Panc1 (cell line): ENCODE measurements around the gene ZNF324B. TPM values are rescaled to one million over a fixed set of nuclear protein-coding genes. Genes with fewer than 3 reads are reported as not detected.

ENCODE experiments used
- ATAC-seq: fragments of 200-7000 bp; cut with Tn5 transposase; 2 replicates; pipeline ENCODE4 v1.9.1; 2020; ENCODE audit warnings: mild to moderate bottlenecking, moderate library complexity
- BruUV-seq: library from RNA; stranded (reverse); fragments of 400-500 nt; replicated peaks from 2 replicates; lab custom pipeline; 2021; lab: Mats Ljungman, UMichigan
- CTCF ChIA-PET: fragments of 300-600 bp; sonication (Branson Sonifier 250); formaldehyde crosslinking; loops from one replicate; lab custom pipeline; 2022; ENCODE audit warnings: antibody characterized with exemption; lab: Charles Lee
- POLR2A ChIA-PET: fragments of 300-600 bp; sonication (Branson Sonifier 250); formaldehyde crosslinking; loops from one replicate; lab custom pipeline; 2022; ENCODE audit warnings: antibody characterized with exemption; lab: Charles Lee
- DNase-seq: peaks from one replicate; pipeline ENCODE4 v3.0.0-alpha.2; 2010; ENCODE audit warnings: low read depth, low spot score
- H3K27ac ChIP-seq: 2 replicates; pipeline ENCODE4 v1.5.1; 2011; ENCODE audit warnings: mild to moderate bottlenecking, low read length, inconsistent platforms
- H3K27me3 ChIP-seq: fragments of 200-500 bp; sonication (Bioruptor generic); 2 replicates; pipeline ENCODE4 v1.6.0; 2014; ENCODE audit warnings: low read length, inconsistent platforms; ENCODE audit not compliant: control insufficient read depth, insufficient read depth
- H3K36me3 ChIP-seq: fragments of 200-500 bp; sonication (Bioruptor generic); 2 replicates; pipeline ENCODE4 v1.5.1; 2014; ENCODE audit warnings: inconsistent platforms, mild to moderate bottlenecking, low read length, moderate library complexity; ENCODE audit not compliant: control insufficient read depth, insufficient read depth
- H3K4me1 ChIP-seq: 2 replicates; pipeline ENCODE4 v1.5.1; 2011; ENCODE audit warnings: inconsistent platforms, mild to moderate bottlenecking, low read length, moderate library complexity; ENCODE audit not compliant: control insufficient read depth, insufficient read depth
- H3K4me3 ChIP-seq, 2 experiments: 2 replicates each; pipeline ENCODE4 v1.5.1; 2011 to 2012; ENCODE audit warnings: low read depth in 2 of 2, low read length in 2 of 2, mild to moderate bottlenecking in 2 of 2, inconsistent platforms in 1 of 2, moderate library complexity in 1 of 2
- H3K9me3 ChIP-seq: fragments of 200-500 bp; sonication (Bioruptor generic); 2 replicates; pipeline ENCODE4 v1.5.1; 2014; ENCODE audit warnings: low read depth, mild to moderate bottlenecking, inconsistent platforms, low read length, moderate library complexity; ENCODE audit not compliant: control insufficient read depth, insufficient read depth
- POLR2AphosphoS5 ChIP-seq: IDR thresholded peaks from 2 replicates; pipeline ENCODE4 v1.6.1; 2012; ENCODE audit warnings: mild to moderate bottlenecking, low read depth, low read length, moderate library complexity
- SIN3A ChIP-seq: IDR thresholded peaks from 2 replicates; pipeline ENCODE4 v1.6.1; 2012; ENCODE audit warnings: low read depth, mild to moderate bottlenecking, low read length, moderate library complexity, borderline replicate concordance; ENCODE audit not compliant: insufficient read depth
- TCF7L2 ChIP-seq: IDR thresholded peaks from 2 replicates; pipeline ENCODE4 v1.6.1; 2011; ENCODE audit warnings: mild to moderate bottlenecking, low read depth, low read length, inconsistent platforms
- in situ Hi-C: cut with HindIII; loops from 2 replicates; pipeline ENCODE4 v1.10.0; 2016; ENCODE audit warnings: low sequenced_read_pairs, low pct_unique_long_range_greater_than_20kb
- intact Hi-C: fragments of 100-400 bp; cut with micrococcal nuclease; formaldehyde crosslinking; loops from one replicate; pipeline ENCODE4 v1.10.0; 2022; ENCODE audit not compliant: unreplicated experiment
- total RNA-seq: library from RNA; stranded (reverse); gene quantifications from one replicate; pipeline ENCODE4 v1.2.1, GENCODE V29; 2021; ENCODE audit not compliant: unreplicated experiment
- TF ChIP-seq, protein P1 (sequence below), 2 experiments: IDR thresholded peaks; 2 replicates each; pipeline ENCODE4 v1.6.1; 2011 to 2012; ENCODE audit warnings: low read depth in 2 of 2, control low read depth in 1 of 2, low read length in 1 of 2, mild to moderate bottlenecking in 1 of 2, moderate library complexity in 1 of 2; ENCODE audit not compliant: insufficient read depth in 1 of 2
- TF ChIP-seq, protein P2 (sequence below): fragments of 450-650 bp; IDR thresholded peaks from 2 replicates; pipeline ENCODE4 v1.5.1; 2017; ENCODE audit warnings: mild to moderate bottlenecking

The ZNF324B gene
- total RNA-seq, 1 experiment from 2014 or later = 7.8 TPM

DNA sequence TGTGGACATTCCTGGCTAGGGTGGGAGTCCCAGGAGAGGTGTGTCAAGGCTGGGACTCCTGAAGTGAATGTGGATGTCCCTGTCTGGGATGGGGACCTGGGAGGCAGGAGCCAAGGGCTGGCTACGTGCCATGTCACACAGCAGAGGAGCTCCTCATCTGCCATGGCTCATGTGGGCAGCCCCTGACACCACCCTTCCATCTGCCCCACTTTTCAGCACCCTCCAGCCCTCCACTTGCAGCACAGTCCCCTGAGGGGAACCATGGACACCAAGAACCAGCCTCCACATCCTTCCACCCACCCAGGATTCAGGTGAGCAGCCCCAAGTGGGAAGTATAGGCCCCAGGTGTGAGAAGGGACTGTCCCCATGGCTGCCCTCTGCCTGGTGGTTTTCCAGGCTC is 26.4 kb downstream of the ZNF324B start:
- Histone ChIP-seq H3K36me3 (no peaks in the 10 kb centered on the region), H3K9me3 (no peaks in the 10 kb centered on the region), H3K4me3 (no peak overlapping the region), H3K27ac (no peak overlapping the region), H3K27me3 (no peaks in the 10 kb centered on the region), H3K4me1 (peaks cover 14% of the 10 kb centered on the region)
- BruUV-seq = no TSS peak
- intact Hi-C loops (no loop called here), in situ Hi-C loops (no loop called here)
- TF ChIP-seq, protein P1, sequence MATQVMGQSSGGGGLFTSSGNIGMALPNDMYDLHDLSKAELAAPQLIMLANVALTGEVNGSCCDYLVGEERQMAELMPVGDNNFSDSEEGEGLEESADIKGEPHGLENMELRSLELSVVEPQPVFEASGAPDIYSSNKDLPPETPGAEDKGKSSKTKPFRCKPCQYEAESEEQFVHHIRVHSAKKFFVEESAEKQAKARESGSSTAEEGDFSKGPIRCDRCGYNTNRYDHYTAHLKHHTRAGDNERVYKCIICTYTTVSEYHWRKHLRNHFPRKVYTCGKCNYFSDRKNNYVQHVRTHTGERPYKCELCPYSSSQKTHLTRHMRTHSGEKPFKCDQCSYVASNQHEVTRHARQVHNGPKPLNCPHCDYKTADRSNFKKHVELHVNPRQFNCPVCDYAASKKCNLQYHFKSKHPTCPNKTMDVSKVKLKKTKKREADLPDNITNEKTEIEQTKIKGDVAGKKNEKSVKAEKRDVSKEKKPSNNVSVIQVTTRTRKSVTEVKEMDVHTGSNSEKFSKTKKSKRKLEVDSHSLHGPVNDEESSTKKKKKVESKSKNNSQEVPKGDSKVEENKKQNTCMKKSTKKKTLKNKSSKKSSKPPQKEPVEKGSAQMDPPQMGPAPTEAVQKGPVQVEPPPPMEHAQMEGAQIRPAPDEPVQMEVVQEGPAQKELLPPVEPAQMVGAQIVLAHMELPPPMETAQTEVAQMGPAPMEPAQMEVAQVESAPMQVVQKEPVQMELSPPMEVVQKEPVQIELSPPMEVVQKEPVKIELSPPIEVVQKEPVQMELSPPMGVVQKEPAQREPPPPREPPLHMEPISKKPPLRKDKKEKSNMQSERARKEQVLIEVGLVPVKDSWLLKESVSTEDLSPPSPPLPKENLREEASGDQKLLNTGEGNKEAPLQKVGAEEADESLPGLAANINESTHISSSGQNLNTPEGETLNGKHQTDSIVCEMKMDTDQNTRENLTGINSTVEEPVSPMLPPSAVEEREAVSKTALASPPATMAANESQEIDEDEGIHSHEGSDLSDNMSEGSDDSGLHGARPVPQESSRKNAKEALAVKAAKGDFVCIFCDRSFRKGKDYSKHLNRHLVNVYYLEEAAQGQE (IDR thresholded peaks at IDR 0.05; ENCODE audit: insufficient read depth in 1 of 2, low read depth in 2 of 2, low read length in 1 of 2) = no peak
- no peak for TF ChIP-seq POLR2AphosphoS5
- ChIA-PET POLR2A (interaction anchor here (0.6 kb wide), 1 partner anchor 95 kb away, joined by 3 read pairs; no protein-coding TSS in a partner anchor), CTCF (no interaction called here)
- ATAC-seq = no peak
- DNase-seq = no peak

DNA sequence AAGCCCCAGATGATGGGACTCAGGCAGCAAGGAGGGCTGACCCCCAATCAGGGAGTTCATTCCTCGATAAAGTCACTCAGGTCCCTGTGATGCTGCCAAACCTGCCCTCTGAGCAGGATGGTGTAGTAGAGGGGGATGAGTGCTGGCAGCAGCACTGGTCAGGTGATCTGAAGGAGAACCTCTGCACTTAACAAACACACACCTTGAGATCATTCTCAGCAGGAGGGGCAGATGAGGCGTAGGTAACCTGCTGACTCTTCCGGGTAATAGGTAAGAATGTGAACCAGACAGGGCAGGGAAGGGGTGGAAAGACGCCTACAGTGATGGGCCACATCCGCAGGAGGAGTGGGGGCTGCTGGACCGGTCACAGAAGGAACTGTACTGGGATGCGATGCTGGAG is 27.9 kb downstream of the ZNF324B start:
- H3K9me3 ChIP-seq = no peaks in the 10 kb centered on the region
- H3K27me3 ChIP-seq = no peaks in the 10 kb centered on the region
- H3K4me3 ChIP-seq = no peak overlapping the region
- H3K36me3 ChIP-seq = no peaks in the 10 kb centered on the region
- CTCF ChIA-PET = no interaction called here
- H3K4me1 ChIP-seq = peaks cover 14% of the 10 kb centered on the region
- BruUV-seq = no TSS peak
- TF ChIP-seq SIN3A (no peak), POLR2AphosphoS5 (no peak), TCF7L2 (no peak)
- TF ChIP-seq, protein P1 (IDR thresholded peaks at IDR 0.05; ENCODE audit: insufficient read depth in 1 of 2, low read depth in 2 of 2, low read length in 1 of 2) = no peak
- TF ChIP-seq, protein P2, sequence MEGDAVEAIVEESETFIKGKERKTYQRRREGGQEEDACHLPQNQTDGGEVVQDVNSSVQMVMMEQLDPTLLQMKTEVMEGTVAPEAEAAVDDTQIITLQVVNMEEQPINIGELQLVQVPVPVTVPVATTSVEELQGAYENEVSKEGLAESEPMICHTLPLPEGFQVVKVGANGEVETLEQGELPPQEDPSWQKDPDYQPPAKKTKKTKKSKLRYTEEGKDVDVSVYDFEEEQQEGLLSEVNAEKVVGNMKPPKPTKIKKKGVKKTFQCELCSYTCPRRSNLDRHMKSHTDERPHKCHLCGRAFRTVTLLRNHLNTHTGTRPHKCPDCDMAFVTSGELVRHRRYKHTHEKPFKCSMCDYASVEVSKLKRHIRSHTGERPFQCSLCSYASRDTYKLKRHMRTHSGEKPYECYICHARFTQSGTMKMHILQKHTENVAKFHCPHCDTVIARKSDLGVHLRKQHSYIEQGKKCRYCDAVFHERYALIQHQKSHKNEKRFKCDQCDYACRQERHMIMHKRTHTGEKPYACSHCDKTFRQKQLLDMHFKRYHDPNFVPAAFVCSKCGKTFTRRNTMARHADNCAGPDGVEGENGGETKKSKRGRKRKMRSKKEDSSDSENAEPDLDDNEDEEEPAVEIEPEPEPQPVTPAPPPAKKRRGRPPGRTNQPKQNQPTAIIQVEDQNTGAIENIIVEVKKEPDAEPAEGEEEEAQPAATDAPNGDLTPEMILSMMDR = no peak
- POLR2A ChIA-PET = no interaction called here
- H3K27ac ChIP-seq = no peak overlapping the region
- ATAC-seq = no peak
- in situ Hi-C loops (no loop called here), intact Hi-C loops (no loop called here)
- DNase-seq = no peak
